ENCODE data around the gene MTFP1. TPM values are rescaled to one million over a fixed set of nuclear protein-coding genes. Genes with fewer than 3 reads are reported as not detected.

Gene MTFP1
- total RNA-seq, 1 experiment from 2014 or later, result 65.7 TPM

GRCh38 chr22:30432520-30432919 is 7.0 kb downstream of the MTFP1 start:
- no peaks in the 10 kb centered on the region for H4K20me1 ChIP-seq (ENCODE audit: low read length)
- no peak for ATAC-seq
- no peaks in the 10 kb centered on the region for H3K9me3 ChIP-seq (ENCODE audit: low read length)
- ChIA-PET CTCF (no interaction called here), POLR2A (ENCODE audit: unreplicated experiment) (no interaction called here)
- intact Hi-C loops (cut with micrococcal nuclease), result no loop called here
- H3K79me2 ChIP-seq (ENCODE audit: low read length), result 0 out of 2 replicates have a peak, but pooled peaks cover 1% of the 10 kb centered on the region
- TF ChIP-seq, protein P1, sequence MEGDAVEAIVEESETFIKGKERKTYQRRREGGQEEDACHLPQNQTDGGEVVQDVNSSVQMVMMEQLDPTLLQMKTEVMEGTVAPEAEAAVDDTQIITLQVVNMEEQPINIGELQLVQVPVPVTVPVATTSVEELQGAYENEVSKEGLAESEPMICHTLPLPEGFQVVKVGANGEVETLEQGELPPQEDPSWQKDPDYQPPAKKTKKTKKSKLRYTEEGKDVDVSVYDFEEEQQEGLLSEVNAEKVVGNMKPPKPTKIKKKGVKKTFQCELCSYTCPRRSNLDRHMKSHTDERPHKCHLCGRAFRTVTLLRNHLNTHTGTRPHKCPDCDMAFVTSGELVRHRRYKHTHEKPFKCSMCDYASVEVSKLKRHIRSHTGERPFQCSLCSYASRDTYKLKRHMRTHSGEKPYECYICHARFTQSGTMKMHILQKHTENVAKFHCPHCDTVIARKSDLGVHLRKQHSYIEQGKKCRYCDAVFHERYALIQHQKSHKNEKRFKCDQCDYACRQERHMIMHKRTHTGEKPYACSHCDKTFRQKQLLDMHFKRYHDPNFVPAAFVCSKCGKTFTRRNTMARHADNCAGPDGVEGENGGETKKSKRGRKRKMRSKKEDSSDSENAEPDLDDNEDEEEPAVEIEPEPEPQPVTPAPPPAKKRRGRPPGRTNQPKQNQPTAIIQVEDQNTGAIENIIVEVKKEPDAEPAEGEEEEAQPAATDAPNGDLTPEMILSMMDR (conservative IDR thresholded peaks at IDR 0.05; ENCODE audit: low read depth, low read length), result no peak
- TF ChIP-seq EZH2phosphoT487 (IDR thresholded peaks at IDR 0.05; ENCODE audit: borderline replicate concordance, low read length), result no peak
- TF ChIP-seq EZH2 (IDR thresholded peaks at IDR 0.05; ENCODE audit: low read length, unreplicated experiment), result no peak
- H2AFZ ChIP-seq (ENCODE audit: low read length), result no peak overlapping the region
- no peak overlapping the region for H3K4me3 ChIP-seq (ENCODE audit: low read length)
- no peak for DNase-seq
- BruUV-seq (replicated peaks), result no TSS peak
- no peaks in the 10 kb centered on the region for H3K27me3 ChIP-seq (ENCODE audit: low read length)
- H3K9me2 ChIP-seq (replicated peaks; ENCODE audit: low read length), result no peaks in the 10 kb centered on the region
- no peaks in the 10 kb centered on the region for H3F3A ChIP-seq (ENCODE audit: low read length, unreplicated experiment)
- no peaks in the 10 kb centered on the region for H3K4me1 ChIP-seq (ENCODE audit: insufficient read depth, low read length)
- H3K9ac ChIP-seq (ENCODE audit: low read length), result no peak overlapping the region
- no peaks in the 10 kb centered on the region; the same call in 1 of the 2 replicates for H3K36me3 ChIP-seq (ENCODE audit: low read depth, low read length)
- no peak overlapping the region for H3K4me2 ChIP-seq (ENCODE audit: low read length)
- H3K27ac ChIP-seq (ENCODE audit: low read length), result no peak overlapping the region

DNA sequence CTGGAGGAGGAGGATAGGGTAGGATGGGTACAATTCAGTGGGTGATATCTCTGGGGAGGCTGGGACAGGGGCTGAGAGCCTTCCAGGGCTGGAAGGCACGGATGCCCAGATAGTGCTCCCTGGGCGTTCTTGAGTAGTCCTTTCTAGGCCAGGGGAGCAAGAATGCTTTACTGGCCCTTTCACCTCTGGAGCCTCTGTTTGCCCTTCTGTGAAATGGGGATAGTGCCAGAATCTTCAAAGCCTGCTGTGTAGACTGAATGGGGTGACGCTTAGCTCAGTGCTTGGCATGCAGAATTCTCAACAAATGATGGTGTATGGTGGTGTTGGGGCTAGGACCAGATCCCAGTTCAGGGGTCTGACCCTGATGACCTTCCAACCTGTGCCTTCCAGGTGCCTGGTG is 7.7 kb downstream of the MTFP1 start:
- no peaks in the 10 kb centered on the region for H3K4me1 ChIP-seq (ENCODE audit: insufficient read depth, low read length)
- no peaks in the 10 kb centered on the region for H4K20me1 ChIP-seq (ENCODE audit: low read length)
- ATAC-seq, result no peak
- no peaks in the 10 kb centered on the region for H3K27me3 ChIP-seq (ENCODE audit: low read length)
- no peak overlapping the region for H2AFZ ChIP-seq (ENCODE audit: low read length)
- H3K9ac ChIP-seq (ENCODE audit: low read length), result no peak overlapping the region
- ChIA-PET POLR2A (ENCODE audit: unreplicated experiment) (no interaction called here), CTCF (no interaction called here)
- no peak overlapping the region for H3K4me2 ChIP-seq (ENCODE audit: low read length)
- no peaks in the 10 kb centered on the region for H3K79me2 ChIP-seq (ENCODE audit: low read length)
- H3K27ac ChIP-seq (ENCODE audit: low read length), result no peak overlapping the region
- TF ChIP-seq EZH2 (IDR thresholded peaks at IDR 0.05; ENCODE audit: low read length, unreplicated experiment) (no peak), EZH2phosphoT487 (IDR thresholded peaks at IDR 0.05; ENCODE audit: borderline replicate concordance, low read length) (no peak)
- TF ChIP-seq, protein P1 (conservative IDR thresholded peaks at IDR 0.05; ENCODE audit: low read depth, low read length), result no peak
- intact Hi-C loops (cut with micrococcal nuclease), result no loop called here
- BruUV-seq (replicated peaks), result no TSS peak
- H3F3A ChIP-seq (ENCODE audit: low read length, unreplicated experiment), result no peaks in the 10 kb centered on the region
- no peaks in the 10 kb centered on the region for H3K9me3 ChIP-seq (ENCODE audit: low read length)
- no peak for DNase-seq
- no peak overlapping the region for H3K4me3 ChIP-seq (ENCODE audit: low read length)
- H3K9me2 ChIP-seq (replicated peaks; ENCODE audit: low read length), result no peaks in the 10 kb centered on the region
- no peaks in the 10 kb centered on the region; the same call in 1 of the 2 replicates for H3K36me3 ChIP-seq (ENCODE audit: low read depth, low read length)

DNA sequence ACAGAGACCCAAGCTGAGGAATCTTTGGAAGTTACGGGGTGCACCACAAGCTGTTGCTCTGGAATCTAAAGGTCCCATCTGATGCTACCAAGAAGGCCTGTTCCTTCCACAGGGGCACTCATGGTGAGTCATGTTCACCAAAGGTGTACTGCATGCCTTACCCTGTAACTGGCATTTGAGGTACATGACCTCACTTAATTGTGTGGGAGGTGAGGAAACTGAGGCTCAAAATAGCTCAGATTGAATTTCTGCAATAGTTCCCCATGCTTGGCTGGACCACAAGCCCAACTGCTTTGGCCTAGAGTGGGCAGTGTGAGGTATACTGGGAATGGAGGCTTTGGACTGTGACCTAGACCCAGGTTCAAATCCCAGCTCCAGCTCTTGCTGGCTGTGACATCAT is 8.2 kb downstream of the MTFP1 start:
- intact Hi-C loops (cut with micrococcal nuclease), result no loop called here
- Histone ChIP-seq H3F3A (ENCODE audit: low read length, unreplicated experiment) (no peaks in the 10 kb centered on the region), H3K4me1 (ENCODE audit: insufficient read depth, low read length) (no peaks in the 10 kb centered on the region), H3K27me3 (ENCODE audit: low read length) (no peaks in the 10 kb centered on the region), H3K36me3 (ENCODE audit: low read depth, low read length) (no peaks in the 10 kb centered on the region), H3K27ac (ENCODE audit: low read length) (no peak overlapping the region), H4K20me1 (ENCODE audit: low read length) (no peaks in the 10 kb centered on the region), H3K4me2 (ENCODE audit: low read length) (no peak overlapping the region), H3K79me2 (ENCODE audit: low read length) (no peaks in the 10 kb centered on the region), H3K9me2 (replicated peaks; ENCODE audit: low read length) (no peaks in the 10 kb centered on the region), H3K4me3 (ENCODE audit: low read length) (no peak overlapping the region), H3K9me3 (ENCODE audit: low read length) (no peaks in the 10 kb centered on the region), H3K9ac (ENCODE audit: low read length) (no peak overlapping the region), H2AFZ (ENCODE audit: low read length) (no peak overlapping the region)
- TF ChIP-seq, protein P1 (conservative IDR thresholded peaks at IDR 0.05; ENCODE audit: low read depth, low read length), result no peak
- TF ChIP-seq EZH2phosphoT487 (IDR thresholded peaks at IDR 0.05; ENCODE audit: borderline replicate concordance, low read length) (no peak), EZH2 (IDR thresholded peaks at IDR 0.05; ENCODE audit: low read length, unreplicated experiment) (no peak)
- ATAC-seq (no peak), DNase-seq (no peak)
- CTCF ChIA-PET, result no interaction called here
- POLR2A ChIA-PET (ENCODE audit: unreplicated experiment), result no interaction called here
- no TSS peak for BruUV-seq (replicated peaks)

All from PC-3 (cell line).